Right ventricle myocardium inferior (tissue), 1 donor: ENCODE measurements around the gene PLA2G15. TPM values are rescaled to one million over a fixed set of nuclear protein-coding genes. Genes with fewer than 3 reads are reported as not detected.

Experiments used
- ATAC-seq: fragments of 200-7000 bp; cut with Tn5 transposase; one replicate; pipeline ENCODE4 v1.9.1; 2020; ENCODE audit warnings: mild to moderate bottlenecking, moderate library complexity
- DNase-seq: peaks from one replicate; pipeline ENCODE4 v3.0.0; 2021; ENCODE audit errors: missing footprints
- intact Hi-C: fragments of 100-400 bp; cut with DNase I; formaldehyde crosslinking; loops from one replicate; pipeline ENCODE4 v1.11.0; 2022
- total RNA-seq: library from RNA; stranded (reverse); fragmentation: NEBNext Ultra II Directional; extraction: Animal tissue kit (Norgen Biotek cat#: 25700); gene quantifications from one replicate; pipeline ENCODE4 v1.2.1, GENCODE V29; 2021
- donor health status: DM: no; HTN: yes; CAD: no; lungs with severe emphysema.

PLA2G15 gene
- total RNA-seq, 1 donor from 2014 or later = 43.8 TPM

GRCh38 chr16:68230176-68230571, 15.0 kb upstream of the PLA2G15 start:
- ATAC-seq = no peak
- intact Hi-C loops = no loop called here
- no peak for DNase-seq

- intact Hi-C loops = no loop called here
- ATAC-seq (no peak), DNase-seq (no peak)
Observed at GRCh38 chr16:68230956-68231355, 14.2 kb upstream of the PLA2G15 start.

DNA sequence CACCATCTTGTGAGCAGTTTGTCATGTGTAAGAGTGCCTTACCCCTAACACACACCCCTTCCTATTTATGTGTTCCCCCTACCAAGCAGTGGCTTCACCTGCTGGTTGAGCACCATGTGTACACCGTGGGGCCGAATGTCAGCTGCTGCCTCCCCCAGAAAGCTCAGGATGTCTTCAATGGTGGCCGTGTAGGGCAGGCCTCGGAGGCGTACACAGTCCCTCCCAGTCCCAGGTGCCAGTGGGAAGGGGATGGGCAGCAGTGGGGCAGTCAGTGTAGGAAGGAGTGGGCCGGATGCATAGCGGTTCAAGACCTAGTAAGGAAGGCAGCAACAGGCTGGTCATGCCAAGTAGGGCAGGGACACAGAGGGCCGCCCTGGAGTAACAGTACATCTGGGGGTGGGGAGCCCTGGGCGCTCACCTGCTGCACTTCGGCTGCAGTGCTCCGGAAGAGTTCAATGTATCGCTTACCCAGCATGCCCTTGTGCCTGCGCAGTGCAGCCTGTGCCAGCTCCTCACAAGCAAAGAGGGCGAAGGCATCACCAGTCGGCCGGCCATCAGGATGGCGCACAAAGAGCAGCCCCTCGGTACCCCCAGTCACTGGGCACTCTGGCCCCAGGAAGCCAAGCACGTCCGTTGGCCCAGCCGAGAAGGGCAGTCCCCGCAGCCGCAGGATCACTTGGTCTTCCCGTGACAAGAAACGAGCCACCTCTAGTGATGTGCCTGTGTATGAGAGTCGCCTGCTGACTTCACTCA, 13.6 kb upstream of the PLA2G15 start:
- intact Hi-C loops = no loop called here
- no peak for ATAC-seq
- DNase-seq = no peak

DNA sequence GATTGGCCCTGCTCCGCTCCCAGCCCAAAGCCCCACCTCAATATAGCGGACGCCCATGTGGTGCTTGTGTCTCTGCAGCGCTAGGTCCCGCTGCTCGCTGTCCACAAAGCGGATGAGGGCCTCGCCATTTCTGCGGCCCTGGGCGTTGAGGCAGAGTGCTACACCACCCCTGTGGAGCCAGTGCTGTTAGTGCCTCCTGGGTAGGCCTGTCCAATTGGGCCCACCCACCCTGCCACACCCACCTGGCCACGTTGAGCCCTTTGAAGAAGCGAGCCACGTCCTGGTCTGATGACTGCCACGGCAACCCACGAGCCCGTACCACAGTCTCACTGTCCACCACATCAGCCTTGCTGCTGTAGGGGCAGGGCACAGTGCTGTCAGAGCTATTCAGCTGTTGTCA, 12.8 kb upstream of the PLA2G15 start:
- intact Hi-C loops = no loop called here
- DNase-seq (no peak), ATAC-seq (no peak)

- no peak for DNase-seq
- intact Hi-C loops = no loop called here
- ATAC-seq = no peak
Observed at GRCh38 chr16:68233085-68233834, 11.9 kb upstream of the PLA2G15 start.

- ATAC-seq (no peak), DNase-seq (no peak)
- intact Hi-C loops = no loop called here
Observed at GRCh38 chr16:68233835-68234187, 11.4 kb upstream of the PLA2G15 start.

- intact Hi-C loops = no loop called here
- no peak for ATAC-seq
- DNase-seq = no peak
Observed at GRCh38 chr16:68234188-68235107, 10.7 kb upstream of the PLA2G15 start.

GRCh38 chr16:68235108-68235886, 9.9 kb upstream of the PLA2G15 start:
- intact Hi-C loops = no loop called here
- DNase-seq (peak; percentile 66), ATAC-seq (no peak)

- no peak for ATAC-seq
- intact Hi-C loops = no loop called here
- DNase-seq = no peak
Observed at GRCh38 chr16:68235887-68236136, 9.4 kb upstream of the PLA2G15 start, which contains the start of gene ESRP2. Gene ESRP2, minus strand, starts transcription at chr16:68236127. Its CDS starts 82 bp downstream, at chr16:68236045.

DNA sequence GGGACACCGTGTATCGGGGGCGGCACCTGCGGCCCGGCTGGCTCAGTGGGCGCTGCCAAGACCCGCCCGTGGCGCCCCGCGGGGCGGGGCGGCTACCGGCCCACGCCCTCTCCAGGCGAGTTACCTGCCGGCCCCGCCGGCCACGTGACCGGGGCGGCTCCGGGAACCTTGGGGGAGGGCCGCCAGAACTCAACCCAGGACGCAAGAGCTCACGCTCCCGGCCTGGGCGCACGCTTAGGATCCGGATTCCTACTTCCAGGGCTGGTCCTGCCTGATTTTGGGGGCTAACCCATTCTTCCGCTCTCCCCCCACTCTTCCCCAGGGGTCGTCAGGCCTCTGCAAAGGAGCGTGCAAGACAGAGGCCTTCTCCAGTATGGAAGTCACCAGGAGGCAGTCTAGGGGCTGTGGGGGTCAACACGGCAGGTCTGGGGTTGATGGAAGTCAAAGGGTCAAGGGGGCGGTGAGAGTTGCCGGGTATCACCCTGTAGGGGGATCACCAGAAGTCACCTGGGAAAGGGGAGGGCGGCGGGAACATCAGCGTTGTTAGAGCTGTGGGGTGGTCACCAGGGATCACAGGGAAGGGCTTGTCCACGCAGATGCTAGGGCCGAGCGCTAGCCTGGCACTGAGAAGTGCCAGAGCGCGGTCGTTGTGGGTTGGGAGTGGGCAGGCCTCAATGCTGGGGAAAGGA, 8.9 kb upstream of the PLA2G15 start:
- ATAC-seq (no peak), DNase-seq (no peak)
- intact Hi-C loops = no loop called here

- DNase-seq (no peak), ATAC-seq (no peak)
- intact Hi-C loops = no loop called here
Observed at GRCh38 chr16:68236826-68237242, 8.3 kb upstream of the PLA2G15 start.

DNA sequence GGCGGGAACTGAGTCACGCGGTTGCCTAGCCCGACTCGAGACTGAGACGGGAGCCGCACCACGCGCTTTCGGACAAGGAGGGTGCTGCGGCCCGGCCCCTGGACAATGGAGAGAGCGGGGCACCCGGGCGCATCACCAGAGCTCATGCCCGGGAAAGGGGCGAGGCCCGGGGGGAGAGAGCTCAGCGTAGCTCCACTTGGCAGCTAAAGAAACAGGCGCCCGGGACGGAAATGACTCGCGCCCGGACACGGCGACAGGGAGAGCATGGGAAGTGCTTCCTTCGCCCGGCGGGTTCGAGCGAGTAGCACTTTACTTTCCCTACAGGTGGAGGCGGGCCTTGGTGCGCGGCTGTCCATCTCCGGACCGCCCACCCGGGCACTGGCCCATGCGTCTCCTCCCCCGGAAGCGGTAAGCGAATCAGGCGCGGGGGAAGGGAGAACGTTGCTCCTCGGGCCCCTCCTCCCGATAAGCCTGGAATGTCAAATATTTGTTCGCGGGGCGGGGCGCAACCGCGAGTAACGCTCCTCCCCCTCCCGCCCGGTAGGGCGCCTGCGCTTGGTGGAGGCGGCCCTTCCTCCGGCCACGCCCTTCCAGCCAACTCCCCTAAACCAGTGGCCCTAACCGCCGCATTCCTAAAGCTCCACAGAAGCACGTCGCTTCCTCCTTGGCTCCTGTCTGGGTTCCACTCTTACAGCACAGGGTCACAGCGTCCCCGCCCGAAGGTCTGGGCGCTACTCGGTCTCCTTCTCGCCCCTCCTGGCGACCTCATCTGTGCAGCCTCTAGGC, 7.7 kb upstream of the PLA2G15 start:
- DNase-seq (peak; percentile 98), ATAC-seq (peak; percentile 95)
- intact Hi-C loops = loop anchor here (2.0 kb wide), 1 partner anchor 21 kb away; no protein-coding TSS in a partner anchor

GRCh38 chr16:68238029-68238345, 7.2 kb upstream of the PLA2G15 start:
- intact Hi-C loops = loop anchor here (2.0 kb wide), 1 partner anchor 21 kb away; no protein-coding TSS in a partner anchor
- peak; percentile 78 for DNase-seq
- ATAC-seq = no peak

DNA sequence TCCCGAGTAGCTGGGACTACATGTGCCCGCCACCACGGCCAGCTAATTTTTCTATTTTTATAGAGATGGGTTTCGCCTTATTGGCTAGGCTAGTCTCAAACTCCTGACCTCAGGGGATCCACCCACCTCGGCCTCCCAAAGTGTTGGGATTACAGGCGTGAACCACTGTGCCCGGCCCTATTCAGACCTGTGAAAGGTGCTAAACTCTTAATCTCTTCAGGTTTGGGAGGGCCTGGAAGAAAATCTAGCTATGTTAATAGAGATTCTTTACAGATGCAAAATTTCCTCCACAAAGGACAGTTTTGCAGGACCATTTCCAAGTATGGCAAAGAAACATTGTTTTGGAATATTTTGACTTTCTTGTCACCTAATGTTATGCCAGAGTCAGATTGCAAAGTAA, 3.1 kb upstream of the PLA2G15 start:
- intact Hi-C loops = no loop called here
- ATAC-seq (no peak), DNase-seq (no peak)

DNA sequence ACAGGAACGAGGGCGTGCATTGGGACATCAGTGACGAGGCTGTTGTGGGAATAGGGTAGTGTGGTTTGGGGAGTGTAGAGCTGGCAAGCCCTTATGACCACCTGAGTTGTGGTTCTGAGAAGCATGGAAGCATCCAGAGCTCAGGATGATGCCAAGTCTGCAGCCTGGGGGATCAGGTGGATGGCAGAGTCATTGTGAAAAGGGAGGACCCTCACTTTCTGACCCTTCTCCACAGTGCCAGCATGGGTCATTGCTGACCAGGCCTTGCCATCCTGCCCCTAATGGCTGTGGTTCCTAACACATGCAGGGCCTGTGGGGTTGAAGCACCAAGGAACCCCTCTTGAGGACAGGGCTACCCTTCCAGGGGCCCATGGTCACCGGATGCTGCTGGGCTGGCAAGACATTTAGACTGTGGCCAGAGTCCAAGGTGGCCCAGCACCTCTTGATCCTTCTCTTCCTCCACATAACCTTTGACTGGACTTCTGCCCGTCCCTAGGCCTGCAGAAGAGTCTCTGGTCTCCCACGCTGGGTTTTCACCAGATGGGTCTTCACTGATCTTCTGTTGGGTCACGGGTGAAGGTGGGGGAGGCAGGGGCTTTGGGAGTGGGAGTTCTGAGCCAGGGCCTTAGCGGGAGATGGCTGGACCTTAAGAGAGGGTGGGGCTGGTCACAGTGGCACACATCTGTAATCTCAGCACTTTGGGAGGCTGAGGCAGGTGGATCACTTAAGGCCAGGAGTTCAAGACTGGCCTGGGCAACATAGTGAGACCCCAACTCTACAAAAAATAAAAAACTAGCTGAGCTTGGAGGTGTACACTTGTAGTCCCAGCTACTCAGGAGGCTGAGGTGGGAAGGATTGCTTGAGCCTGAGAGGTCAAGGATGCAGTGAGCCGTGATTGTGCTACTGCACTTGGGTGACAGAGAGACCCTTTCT, 2.0 kb upstream of the PLA2G15 start:
- ATAC-seq = no peak
- no peak for DNase-seq
- intact Hi-C loops = no loop called here

DNA sequence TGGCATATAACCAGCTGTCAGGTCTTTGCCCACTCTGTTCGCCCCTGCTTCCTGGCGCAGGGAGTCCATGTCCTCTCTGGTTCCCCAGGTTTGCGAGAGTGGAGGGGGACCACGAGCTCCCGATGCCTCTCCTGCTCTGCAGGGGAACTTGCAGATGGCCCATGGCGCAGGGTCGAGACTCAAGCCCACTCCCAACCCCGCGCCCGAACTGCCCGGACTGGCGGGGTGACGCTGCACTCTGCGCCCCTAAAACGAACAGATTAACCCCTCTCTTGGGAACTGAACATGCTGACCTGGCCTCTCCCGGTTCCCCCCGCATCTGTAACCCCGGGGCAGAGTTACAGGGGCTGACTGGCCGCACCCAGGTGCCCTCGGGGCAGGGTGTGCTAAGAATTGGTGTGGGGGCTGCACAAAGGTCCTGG, 681 bp upstream of the PLA2G15 start:
- ATAC-seq = no peak
- no peak for DNase-seq
- intact Hi-C loops = no loop called here
